WTC11 (cell line): ENCODE data around the gene DNAAF5. TPM values are rescaled to one million over a fixed set of nuclear protein-coding genes. Genes with fewer than 3 reads are reported as not detected.

Experiments used
- ATAC-seq: fragments of 200-7000 bp; cut with Tn5 transposase; 2 replicates; pipeline ENCODE4 v1.10.0; 2021; ENCODE audit warnings: mild to moderate bottlenecking, moderate library complexity
- CTCF ChIA-PET: fragments of 300-600 bp; sonication (Branson Sonifier 250); formaldehyde crosslinking; loops from one replicate; lab custom pipeline; 2021; ENCODE audit warnings: antibody characterized with exemption; lab: Charles Lee
- POLR2A ChIA-PET: fragments of 350-600 bp; sonication (Branson Sonifier 250); formaldehyde crosslinking; loops from one replicate; lab custom pipeline; 2021; ENCODE audit warnings: antibody characterized with exemption; lab: Charles Lee
- DNase-seq: peaks from one replicate; pipeline ENCODE4 v3.0.0; 2021; ENCODE audit warnings: low spot score
- H3K27ac Mint-ChIP-seq: 2 replicates; pipeline ENCODE4 v1.8.0; 2021; ENCODE audit warnings: mixed read lengths
- H3K27me3 Mint-ChIP-seq: 2 replicates; pipeline ENCODE4 v1.8.0; 2021; ENCODE audit warnings: low read depth, mild to moderate bottlenecking, moderate library complexity, mixed read lengths
- H3K36me3 Mint-ChIP-seq: 2 replicates; pipeline ENCODE4 v1.8.0; 2021; ENCODE audit warnings: mixed read lengths
- H3K4me1 Mint-ChIP-seq: 2 replicates; pipeline ENCODE4 v1.8.0; 2022; ENCODE audit warnings: mixed read lengths
- H3K4me3 Mint-ChIP-seq: 2 replicates; pipeline ENCODE4 v1.8.0; 2021; ENCODE audit warnings: mild to moderate bottlenecking, moderate library complexity, mixed read lengths
- H3K9me3 Mint-ChIP-seq: 2 replicates; pipeline ENCODE4 v1.8.0; 2021; ENCODE audit warnings: mixed read lengths
- JAZF1 ChIP-seq: fragments of 250-450 bp; sonication (Bioruptor Pico); IDR thresholded peaks from 2 replicates; pipeline ENCODE4 v1.9.0; 2021; ENCODE audit warnings: moderate library complexity, mild to moderate bottlenecking, inconsistent platforms
- NR1H2 ChIP-seq: sonication (generic); formaldehyde crosslinking; IDR thresholded peaks from 2 replicates; pipeline ENCODE4 v1.9.0; 2021; ENCODE audit warnings: mild to moderate bottlenecking, moderate library complexity, missing genetic modification reagents
- RORB ChIP-seq: fragments of 250-450 bp; sonication (Bioruptor Pico); IDR thresholded peaks from 2 replicates; pipeline ENCODE4 v1.9.0; 2021; ENCODE audit warnings: mild to moderate bottlenecking
- ZNF317 ChIP-seq: sonication (generic); formaldehyde crosslinking; IDR thresholded peaks from 2 replicates; pipeline ENCODE4 v1.8.1; 2023; ENCODE audit warnings: low read depth, mild to moderate bottlenecking, moderate library complexity, missing genetic modification reagents, borderline replicate concordance
- ZNF396 ChIP-seq: fragments of 250-450 bp; sonication (Bioruptor Pico); IDR thresholded peaks from 2 replicates; pipeline ENCODE4 v1.8.0; 2021; ENCODE audit warnings: mild to moderate bottlenecking, moderate library complexity, borderline replicate concordance
- total RNA-seq: library from RNA; stranded (reverse); gene quantifications from 3 replicates; pipeline ENCODE4 v1.2.3, GENCODE V29; 2021
- TF ChIP-seq, protein P1 (sequence below): sonication (generic); formaldehyde crosslinking; IDR thresholded peaks from 2 replicates; pipeline ENCODE4 v1.8.0; 2022; ENCODE audit warnings: mild to moderate bottlenecking, missing genetic modification reagents
- TF ChIP-seq, protein P2 (sequence below): fragments of 250-450 bp; sonication (Bioruptor Pico); conservative IDR thresholded peaks from 2 replicates; pipeline ENCODE4 v1.9.0; 2021; ENCODE audit warnings: mild to moderate bottlenecking
- TF ChIP-seq, protein P3 (sequence below): sonication (generic); formaldehyde crosslinking; IDR thresholded peaks from 2 replicates; pipeline ENCODE4 v1.8.1; 2023; ENCODE audit warnings: mild to moderate bottlenecking, missing genetic modification reagents
- TF ChIP-seq, protein P4 (sequence below): sonication (generic); formaldehyde crosslinking; IDR thresholded peaks from 2 replicates; pipeline ENCODE4 v1.8.0; 2022; ENCODE audit warnings: missing genetic modification reagents
- TF ChIP-seq, protein P5 (sequence below): sonication (generic); formaldehyde crosslinking; IDR thresholded peaks from 2 replicates; pipeline ENCODE4 v1.8.1; 2022; ENCODE audit warnings: mild to moderate bottlenecking, moderate library complexity, missing genetic modification reagents
- TF ChIP-seq, protein P6 (sequence below): sonication (generic); formaldehyde crosslinking; IDR thresholded peaks from 2 replicates; pipeline ENCODE4 v1.8.0; 2022; ENCODE audit warnings: mild to moderate bottlenecking, missing genetic modification reagents
- TF ChIP-seq, protein P7 (sequence below): sonication (generic); formaldehyde crosslinking; IDR thresholded peaks from 2 replicates; pipeline ENCODE4 v1.8.0; 2023; ENCODE audit warnings: mild to moderate bottlenecking, missing genetic modification reagents
- TF ChIP-seq, protein P8 (sequence below): sonication (generic); formaldehyde crosslinking; IDR thresholded peaks from 2 replicates; pipeline ENCODE4 v1.8.1; 2023; ENCODE audit warnings: mild to moderate bottlenecking, missing genetic modification reagents, moderate library complexity
- TF ChIP-seq, protein P9 (sequence below): fragments of 250-450 bp; sonication (Bioruptor Pico); IDR thresholded peaks from 2 replicates; pipeline ENCODE4 v1.9.0; 2021; ENCODE audit warnings: mild to moderate bottlenecking

DNAAF5 gene
- total RNA-seq, 1 experiment from 2014 or later: 62.2 TPM

DNA sequence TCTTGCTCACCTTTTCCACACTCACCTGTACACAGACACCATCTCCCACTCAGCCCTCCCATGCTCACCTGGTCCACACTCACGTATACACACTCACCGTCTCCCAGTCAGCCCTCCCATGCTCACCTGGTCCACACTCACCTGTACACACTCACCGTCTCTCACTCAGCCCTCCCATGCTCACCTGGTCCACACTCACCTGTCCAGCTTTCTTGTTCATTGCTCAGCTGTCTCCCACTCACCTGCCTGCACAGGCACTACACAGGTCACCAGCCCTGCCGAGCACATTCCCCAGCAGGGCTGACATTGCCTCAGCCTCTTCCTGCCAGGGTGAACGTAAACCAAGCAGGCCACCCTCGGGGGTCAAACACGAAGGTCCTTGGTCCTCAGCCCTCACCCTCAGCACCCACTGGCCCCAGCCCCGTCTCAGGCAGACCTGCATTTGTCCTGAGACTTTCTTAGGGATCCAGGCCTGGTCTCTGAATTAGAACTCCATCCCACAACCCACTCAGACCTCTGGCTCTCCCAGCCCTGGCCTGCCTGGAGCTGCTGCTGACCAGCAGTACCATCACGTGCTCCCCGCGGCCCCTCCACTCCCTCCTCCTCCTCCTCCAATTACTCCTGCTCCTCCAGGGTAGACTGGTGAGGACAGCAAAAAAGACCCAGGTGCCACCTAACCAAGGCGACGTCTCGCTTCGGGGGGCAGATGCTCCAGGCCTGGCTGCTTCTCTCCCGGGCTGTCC, 12.8 kb upstream of the DNAAF5 start (continued):
- TF ChIP-seq, protein P1, sequence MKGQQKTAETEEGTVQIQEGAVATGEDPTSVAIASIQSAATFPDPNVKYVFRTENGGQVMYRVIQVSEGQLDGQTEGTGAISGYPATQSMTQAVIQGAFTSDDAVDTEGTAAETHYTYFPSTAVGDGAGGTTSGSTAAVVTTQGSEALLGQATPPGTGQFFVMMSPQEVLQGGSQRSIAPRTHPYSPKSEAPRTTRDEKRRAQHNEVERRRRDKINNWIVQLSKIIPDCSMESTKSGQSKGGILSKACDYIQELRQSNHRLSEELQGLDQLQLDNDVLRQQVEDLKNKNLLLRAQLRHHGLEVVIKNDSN (CRISPR knock-in tag): no peak
- TF ChIP-seq, protein P2, sequence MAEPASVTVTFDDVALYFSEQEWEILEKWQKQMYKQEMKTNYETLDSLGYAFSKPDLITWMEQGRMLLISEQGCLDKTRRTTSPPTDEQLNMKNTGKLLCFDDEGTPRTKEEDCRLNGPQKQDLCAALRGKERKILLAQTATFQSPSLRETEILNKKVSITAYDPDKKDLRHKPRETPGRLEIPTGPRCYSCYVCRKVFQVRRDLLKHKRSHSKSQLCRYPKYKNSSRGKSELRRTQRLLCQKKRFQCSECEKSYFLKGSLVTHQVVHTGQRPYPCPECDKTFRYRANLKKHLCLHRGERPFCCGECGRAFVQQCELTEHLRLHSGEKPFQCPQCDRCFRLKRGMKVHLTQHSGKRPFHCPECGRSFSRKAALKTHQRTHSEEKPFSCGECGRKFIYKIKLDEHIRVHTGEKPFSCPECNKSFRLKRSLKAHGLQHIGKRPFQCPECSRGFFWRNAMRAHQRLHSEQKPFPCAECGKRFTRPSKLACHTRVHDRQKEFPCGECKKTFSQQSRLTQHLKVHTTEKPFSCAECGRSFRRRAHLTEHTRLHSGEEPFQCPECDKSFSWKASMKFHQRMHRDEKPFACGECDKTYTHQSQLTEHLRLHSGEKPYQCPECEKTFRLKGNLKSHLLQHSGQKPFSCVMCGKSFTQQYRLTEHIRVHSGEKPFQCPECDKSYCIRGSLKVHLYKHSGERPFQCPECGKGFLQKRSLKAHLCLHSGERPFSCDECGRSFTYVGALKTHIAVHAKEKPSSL (CRISPR knock-in tag): no peak
- no peak for TF ChIP-seq ZNF317 (CRISPR knock-in tag)
- TF ChIP-seq, protein P3, sequence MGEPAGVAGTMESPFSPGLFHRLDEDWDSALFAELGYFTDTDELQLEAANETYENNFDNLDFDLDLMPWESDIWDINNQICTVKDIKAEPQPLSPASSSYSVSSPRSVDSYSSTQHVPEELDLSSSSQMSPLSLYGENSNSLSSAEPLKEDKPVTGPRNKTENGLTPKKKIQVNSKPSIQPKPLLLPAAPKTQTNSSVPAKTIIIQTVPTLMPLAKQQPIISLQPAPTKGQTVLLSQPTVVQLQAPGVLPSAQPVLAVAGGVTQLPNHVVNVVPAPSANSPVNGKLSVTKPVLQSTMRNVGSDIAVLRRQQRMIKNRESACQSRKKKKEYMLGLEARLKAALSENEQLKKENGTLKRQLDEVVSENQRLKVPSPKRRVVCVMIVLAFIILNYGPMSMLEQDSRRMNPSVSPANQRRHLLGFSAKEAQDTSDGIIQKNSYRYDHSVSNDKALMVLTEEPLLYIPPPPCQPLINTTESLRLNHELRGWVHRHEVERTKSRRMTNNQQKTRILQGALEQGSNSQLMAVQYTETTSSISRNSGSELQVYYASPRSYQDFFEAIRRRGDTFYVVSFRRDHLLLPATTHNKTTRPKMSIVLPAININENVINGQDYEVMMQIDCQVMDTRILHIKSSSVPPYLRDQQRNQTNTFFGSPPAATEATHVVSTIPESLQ (CRISPR knock-in tag): no peak

DNA sequence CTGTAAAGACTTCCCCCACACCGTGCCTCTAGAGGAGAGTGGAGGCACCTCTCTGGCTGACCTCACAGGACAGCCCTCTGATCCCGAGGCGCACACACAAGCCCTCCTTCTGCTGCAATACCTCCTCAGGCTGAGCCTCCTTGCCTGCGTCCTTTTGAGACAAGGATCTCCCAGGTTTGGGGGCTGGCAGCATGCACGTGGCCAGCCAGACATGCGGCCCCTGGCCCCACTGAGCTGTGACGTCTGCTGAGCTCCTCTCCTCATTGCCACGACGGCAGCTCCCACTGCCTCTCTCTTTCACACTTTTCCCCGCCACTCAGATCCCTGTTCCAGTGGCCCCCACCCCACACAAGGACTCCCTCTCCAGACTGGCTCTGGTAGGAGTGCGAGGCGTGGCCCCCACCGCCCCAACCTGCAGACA, 12.2 kb upstream of the DNAAF5 start:
- Mint-ChIP-seq H3K36me3 (peaks cover 13% of the 10 kb centered on the region), H3K4me3 (no peak overlapping the region; the same call in 1 of the 2 replicates), H3K27ac (peak overlapping the region; percentile 63; the same call in 1 of the 2 replicates), H3K9me3 (peaks cover 4% of the 10 kb centered on the region; the same call in 1 of the 2 replicates), H3K4me1 (peaks cover 17% of the 10 kb centered on the region), H3K27me3 (no peaks in the 10 kb centered on the region)
- POLR2A ChIA-PET: interaction anchor here (1.5 kb wide), 1 partner anchor 49 kb away, joined by 3 read pairs; no protein-coding TSS in a partner anchor
- ATAC-seq: peak; percentile 13; the same call in 1 of the 2 replicates
- DNase-seq: no peak
- CTCF ChIA-PET: no interaction called here
- TF ChIP-seq, protein P4, sequence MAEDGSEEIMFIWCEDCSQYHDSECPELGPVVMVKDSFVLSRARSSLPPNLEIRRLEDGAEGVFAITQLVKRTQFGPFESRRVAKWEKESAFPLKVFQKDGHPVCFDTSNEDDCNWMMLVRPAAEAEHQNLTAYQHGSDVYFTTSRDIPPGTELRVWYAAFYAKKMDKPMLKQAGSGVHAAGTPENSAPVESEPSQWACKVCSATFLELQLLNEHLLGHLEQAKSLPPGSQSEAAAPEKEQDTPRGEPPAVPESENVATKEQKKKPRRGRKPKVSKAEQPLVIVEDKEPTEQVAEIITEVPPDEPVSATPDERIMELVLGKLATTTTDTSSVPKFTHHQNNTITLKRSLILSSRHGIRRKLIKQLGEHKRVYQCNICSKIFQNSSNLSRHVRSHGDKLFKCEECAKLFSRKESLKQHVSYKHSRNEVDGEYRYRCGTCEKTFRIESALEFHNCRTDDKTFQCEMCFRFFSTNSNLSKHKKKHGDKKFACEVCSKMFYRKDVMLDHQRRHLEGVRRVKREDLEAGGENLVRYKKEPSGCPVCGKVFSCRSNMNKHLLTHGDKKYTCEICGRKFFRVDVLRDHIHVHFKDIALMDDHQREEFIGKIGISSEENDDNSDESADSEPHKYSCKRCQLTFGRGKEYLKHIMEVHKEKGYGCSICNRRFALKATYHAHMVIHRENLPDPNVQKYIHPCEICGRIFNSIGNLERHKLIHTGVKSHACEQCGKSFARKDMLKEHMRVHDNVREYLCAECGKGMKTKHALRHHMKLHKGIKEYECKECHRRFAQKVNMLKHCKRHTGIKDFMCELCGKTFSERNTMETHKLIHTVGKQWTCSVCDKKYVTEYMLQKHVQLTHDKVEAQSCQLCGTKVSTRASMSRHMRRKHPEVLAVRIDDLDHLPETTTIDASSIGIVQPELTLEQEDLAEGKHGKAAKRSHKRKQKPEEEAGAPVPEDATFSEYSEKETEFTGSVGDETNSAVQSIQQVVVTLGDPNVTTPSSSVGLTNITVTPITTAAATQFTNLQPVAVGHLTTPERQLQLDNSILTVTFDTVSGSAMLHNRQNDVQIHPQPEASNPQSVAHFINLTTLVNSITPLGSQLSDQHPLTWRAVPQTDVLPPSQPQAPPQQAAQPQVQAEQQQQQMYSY (CRISPR knock-in tag): no peak
- TF ChIP-seq, protein P5, sequence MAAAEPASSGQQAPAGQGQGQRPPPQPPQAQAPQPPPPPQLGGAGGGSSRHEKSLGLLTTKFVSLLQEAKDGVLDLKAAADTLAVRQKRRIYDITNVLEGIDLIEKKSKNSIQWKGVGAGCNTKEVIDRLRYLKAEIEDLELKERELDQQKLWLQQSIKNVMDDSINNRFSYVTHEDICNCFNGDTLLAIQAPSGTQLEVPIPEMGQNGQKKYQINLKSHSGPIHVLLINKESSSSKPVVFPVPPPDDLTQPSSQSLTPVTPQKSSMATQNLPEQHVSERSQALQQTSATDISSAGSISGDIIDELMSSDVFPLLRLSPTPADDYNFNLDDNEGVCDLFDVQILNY (CRISPR knock-in tag): no peak
- TF ChIP-seq, protein P6, sequence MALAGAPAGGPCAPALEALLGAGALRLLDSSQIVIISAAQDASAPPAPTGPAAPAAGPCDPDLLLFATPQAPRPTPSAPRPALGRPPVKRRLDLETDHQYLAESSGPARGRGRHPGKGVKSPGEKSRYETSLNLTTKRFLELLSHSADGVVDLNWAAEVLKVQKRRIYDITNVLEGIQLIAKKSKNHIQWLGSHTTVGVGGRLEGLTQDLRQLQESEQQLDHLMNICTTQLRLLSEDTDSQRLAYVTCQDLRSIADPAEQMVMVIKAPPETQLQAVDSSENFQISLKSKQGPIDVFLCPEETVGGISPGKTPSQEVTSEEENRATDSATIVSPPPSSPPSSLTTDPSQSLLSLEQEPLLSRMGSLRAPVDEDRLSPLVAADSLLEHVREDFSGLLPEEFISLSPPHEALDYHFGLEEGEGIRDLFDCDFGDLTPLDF (CRISPR knock-in tag): no peak
- TF ChIP-seq, protein P7, sequence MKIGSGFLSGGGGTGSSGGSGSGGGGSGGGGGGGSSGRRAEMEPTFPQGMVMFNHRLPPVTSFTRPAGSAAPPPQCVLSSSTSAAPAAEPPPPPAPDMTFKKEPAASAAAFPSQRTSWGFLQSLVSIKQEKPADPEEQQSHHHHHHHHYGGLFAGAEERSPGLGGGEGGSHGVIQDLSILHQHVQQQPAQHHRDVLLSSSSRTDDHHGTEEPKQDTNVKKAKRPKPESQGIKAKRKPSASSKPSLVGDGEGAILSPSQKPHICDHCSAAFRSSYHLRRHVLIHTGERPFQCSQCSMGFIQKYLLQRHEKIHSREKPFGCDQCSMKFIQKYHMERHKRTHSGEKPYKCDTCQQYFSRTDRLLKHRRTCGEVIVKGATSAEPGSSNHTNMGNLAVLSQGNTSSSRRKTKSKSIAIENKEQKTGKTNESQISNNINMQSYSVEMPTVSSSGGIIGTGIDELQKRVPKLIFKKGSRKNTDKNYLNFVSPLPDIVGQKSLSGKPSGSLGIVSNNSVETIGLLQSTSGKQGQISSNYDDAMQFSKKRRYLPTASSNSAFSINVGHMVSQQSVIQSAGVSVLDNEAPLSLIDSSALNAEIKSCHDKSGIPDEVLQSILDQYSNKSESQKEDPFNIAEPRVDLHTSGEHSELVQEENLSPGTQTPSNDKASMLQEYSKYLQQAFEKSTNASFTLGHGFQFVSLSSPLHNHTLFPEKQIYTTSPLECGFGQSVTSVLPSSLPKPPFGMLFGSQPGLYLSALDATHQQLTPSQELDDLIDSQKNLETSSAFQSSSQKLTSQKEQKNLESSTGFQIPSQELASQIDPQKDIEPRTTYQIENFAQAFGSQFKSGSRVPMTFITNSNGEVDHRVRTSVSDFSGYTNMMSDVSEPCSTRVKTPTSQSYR (CRISPR knock-in tag): no peak
- TF ChIP-seq ZNF317 (CRISPR knock-in tag) (no peak), RORB (no peak), JAZF1 (CRISPR knock-in tag) (no peak), ZNF396 (CRISPR knock-in tag) (no peak), NR1H2 (CRISPR knock-in tag) (no peak)
- TF ChIP-seq, protein P1 (CRISPR knock-in tag): no peak
- TF ChIP-seq, protein P8, sequence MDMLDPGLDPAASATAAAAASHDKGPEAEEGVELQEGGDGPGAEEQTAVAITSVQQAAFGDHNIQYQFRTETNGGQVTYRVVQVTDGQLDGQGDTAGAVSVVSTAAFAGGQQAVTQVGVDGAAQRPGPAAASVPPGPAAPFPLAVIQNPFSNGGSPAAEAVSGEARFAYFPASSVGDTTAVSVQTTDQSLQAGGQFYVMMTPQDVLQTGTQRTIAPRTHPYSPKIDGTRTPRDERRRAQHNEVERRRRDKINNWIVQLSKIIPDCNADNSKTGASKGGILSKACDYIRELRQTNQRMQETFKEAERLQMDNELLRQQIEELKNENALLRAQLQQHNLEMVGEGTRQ (CRISPR knock-in tag): no peak
- TF ChIP-seq, protein P9, sequence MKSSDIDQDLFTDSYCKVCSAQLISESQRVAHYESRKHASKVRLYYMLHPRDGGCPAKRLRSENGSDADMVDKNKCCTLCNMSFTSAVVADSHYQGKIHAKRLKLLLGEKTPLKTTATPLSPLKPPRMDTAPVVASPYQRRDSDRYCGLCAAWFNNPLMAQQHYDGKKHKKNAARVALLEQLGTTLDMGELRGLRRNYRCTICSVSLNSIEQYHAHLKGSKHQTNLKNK (CRISPR knock-in tag): no peak
- TF ChIP-seq, protein P3 (CRISPR knock-in tag): no peak
